Measurements from ENCODE around the gene MBIP.

GRCh38 chr14:36339816-36340215 lies 19.4 kb upstream of the MBIP start:
- TF ChIP-seq CTCF (IDR thresholded peaks at IDR 0.05; ENCODE audit: low read length), result no peak
- TF ChIP-seq EZH2phosphoT487 (IDR thresholded peaks at IDR 0.05; ENCODE audit: low read length), result no peak
